GM19328 (cell line): Measurements from ENCODE around the gene PCGF2.

ENCODE experiments used
- ATAC-seq: cut with Tn5 transposase; IDR thresholded peaks from one replicate; pipeline ENCODE4 v1.9.1; 2021; ENCODE audit warnings: mild to moderate bottlenecking, moderate library complexity; ENCODE audit not compliant: unreplicated experiment

Gene PCGF2

GRCh38 chr17:38704606-38705522 is 43.3 kb downstream of the PCGF2 start, which contains the start of gene MLLT6:
MLLT6 (plus strand) TSS chr17:38705273; CDS start chr17:38705633, 360 bp downstream.
- no peak for ATAC-seq

DNA sequence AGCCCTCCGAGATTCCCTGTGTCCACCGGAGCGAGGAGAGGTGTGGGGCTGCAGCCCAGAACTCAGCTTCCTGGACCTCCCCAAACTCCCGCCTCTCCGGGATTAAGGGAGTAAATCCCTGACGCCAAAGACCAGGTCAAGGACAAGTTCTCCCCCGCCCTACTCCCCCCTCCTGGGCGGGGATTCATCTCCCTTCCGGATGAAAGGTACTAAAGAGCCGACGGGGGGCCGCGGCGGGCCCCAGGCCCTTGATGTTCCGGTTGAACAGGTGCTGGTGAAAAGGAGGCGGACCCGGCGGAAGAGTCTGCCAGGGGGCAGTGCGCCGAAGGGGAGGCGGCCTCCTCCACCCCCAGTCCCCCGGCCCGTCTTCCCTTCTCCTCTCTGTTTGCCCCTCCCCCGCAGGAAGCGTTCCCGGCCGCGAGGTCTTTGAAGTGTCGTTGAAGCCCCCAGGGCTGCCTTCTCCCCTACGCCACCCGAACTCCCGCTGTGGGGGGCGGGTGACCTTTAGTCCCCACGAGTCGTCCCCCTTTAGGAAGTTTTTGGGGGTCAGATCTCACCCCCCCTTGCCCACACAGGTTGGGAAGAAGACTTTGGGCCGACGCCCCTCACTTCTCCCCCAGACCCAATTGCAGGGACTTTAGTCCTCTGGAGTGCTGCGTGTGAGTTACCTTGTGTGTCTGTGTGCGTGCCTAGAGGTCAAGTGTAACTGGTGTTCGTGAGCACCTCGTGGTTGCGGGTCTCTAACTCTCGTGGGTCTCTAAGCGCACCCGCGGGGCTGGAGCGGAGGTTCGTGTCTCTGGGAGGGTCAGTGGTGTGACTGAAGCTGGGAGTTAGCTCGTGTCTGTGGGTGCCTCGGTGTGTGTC is 44.2 kb downstream of the PCGF2 start:
- ATAC-seq: no peak

- no peak for ATAC-seq
Measured at GRCh38 chr17:38702916-38703741, 45.0 kb downstream of the PCGF2 start.

DNA sequence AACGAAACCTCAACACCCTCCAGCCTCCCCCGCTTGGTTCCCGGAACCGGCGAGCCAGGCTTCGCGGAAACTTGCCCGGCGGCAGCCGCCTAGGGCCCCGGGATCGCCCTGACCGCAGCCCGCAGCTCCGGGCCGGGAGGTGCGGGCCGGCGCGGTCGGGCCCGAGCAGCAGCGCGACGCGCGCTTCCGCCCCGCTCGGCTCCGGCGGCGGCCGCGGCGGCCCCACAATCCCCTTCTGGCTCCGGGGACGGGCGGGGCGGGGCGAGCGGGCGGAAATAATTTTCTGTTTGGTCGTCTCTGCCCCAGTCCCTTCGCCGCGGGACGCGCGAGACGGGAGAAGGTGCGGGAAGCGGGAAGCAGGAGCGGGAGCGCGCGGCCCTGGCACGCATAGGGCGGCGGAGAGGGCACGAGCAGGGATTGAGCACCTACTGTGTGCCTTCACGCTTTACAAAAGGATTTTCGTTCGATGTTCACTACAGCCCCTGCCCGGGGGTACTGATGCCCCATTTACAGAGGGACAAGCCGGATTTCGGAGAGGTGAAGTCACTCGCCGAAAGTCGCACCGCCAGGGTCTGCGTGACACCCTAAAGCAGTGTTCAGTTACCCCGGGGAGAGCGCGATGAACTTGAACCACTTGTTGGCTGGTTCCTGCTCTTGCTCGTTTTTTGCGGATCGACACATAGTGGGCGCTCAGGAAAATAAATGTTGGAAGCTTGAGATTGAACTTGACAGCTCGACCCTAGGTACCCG is 45.8 kb downstream of the PCGF2 start:
- ATAC-seq: no peak

- no peak for ATAC-seq
Measured at GRCh38 chr17:38701504-38702165, 46.5 kb downstream of the PCGF2 start.

DNA sequence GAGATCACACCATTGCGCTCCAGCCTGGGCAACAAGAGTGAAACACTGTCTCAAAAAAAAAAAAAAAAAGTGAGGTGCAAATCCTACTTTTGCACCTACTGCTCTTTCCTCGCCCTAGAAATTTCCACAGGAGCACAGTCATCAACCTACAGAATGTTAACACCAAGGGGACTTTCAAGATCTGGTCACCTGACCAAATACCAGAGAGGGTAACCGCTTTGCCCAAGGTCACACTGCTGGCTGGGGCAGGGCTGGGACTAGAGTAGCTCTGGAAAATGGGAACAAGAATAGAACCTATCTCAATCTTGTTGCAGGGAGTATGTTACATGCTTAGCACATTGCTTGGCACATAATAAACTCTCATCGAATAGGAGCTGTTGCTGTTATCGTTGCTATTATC is 49.4 kb downstream of the PCGF2 start:
- ATAC-seq: no peak

DNA sequence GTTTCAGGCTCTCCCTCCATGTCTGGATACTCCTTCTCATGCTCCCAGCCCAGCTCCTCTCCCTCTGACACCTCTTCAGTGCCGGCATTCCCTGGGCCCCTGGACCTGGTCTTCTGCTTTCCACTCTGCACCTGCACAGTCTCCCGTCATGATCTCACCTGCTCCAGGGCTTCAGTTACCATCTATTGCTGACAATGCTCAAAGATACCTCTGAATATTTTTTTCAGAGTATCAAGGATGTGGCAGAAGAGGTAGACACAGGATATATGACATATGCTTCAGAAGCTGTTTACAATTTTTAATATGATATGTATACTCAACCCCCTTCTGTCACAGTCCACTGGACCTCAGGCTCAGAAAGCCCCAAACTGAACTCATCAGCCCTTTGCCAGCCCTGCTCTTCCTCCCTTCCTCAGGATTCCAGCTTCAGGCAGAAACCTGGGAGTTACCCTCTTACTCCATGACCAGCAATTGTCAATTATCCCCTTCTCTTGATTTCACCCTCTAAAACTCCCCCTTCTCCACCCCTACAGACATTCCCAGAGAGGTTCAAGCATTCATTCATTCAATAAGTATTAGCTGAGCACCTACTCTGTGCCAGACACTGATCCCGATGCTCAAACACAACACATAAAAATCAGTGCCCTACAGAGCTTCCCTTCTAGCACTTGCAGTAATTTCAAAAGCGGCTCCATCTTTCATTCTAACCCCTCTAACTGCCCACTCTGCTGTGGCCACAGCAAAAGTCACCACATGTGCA is 50.9 kb downstream of the PCGF2 start:
- no peak for ATAC-seq

DNA sequence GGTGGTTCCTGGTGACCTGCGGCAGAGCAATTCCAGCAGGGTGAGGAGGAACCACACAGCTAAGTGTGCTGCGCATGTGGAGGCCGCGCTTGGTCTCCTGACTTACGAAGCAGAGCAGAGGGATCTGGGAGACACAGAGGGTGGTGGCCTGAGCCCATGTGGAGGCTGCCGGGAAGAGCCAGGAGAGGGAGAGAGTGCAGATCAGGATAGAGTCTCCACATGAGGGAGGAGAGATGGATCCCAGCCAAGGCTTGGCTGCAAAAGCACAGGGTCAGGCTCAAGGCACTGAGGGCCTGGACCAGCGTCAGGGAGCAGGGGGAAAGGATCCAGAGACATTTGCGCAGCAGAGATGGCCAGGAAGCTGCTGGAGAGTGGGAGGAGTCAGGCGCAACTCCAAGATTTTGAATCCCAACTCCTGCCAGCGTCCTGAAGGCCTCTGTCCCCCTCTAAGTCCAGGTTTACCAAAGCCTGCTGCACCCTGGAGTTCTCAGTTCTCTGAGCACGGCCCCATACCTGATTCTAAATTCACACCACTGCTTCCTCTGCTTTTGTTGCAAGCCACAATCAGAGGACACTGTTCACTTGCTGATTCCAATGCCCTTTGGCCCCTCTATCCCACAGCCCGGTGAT is 54.3 kb downstream of the PCGF2 start:
- ATAC-seq: no peak

DNA sequence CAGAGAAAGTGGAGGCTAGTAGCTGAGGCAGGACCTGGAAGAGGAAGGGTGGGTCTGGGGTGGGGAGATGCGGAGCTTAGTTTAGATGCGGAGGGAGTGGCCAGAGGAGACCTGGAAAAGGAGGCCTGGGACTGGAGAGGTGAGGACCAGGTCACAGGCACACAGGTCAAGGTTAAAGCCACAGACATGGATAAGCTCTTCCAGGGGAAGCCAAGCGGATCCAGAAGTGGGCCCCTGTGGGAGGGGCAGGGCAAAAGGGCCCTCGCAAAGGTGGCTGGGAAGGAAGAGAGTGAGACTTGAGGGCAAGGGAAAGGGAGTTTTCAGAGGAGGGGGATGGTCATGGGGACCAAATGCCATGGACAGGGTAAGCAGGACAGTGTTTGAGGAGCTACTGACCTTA is 57.0 kb downstream of the PCGF2 start:
- ATAC-seq: no peak

DNA sequence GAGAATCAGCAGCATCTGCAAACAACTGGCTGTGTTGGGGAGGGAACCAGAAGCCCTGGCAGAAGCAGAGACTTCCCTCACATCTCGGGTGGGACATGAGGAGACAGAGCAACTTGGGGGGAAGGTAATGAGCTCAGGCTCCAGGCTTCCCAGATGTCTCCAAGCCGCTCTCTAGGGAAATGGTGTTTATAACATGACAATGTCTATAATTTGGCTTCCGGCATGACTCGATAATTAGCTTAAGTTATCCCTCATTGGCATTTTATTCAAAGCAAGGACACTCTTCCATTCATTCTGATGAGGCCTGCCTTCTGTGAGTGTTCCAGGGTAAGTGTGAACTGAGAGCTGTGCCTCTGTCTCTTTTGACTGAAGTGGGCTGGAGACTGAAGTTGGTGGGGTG is 57.8 kb downstream of the PCGF2 start:
- no peak for ATAC-seq

GRCh38 chr17:38687286-38687685 is 60.9 kb downstream of the PCGF2 start:
- no peak for ATAC-seq

- no peak for ATAC-seq
Measured at GRCh38 chr17:38685491-38685890, 62.6 kb downstream of the PCGF2 start.
